ENCODE measurements around the gene CASKIN2.

CASKIN2 gene, protein sequence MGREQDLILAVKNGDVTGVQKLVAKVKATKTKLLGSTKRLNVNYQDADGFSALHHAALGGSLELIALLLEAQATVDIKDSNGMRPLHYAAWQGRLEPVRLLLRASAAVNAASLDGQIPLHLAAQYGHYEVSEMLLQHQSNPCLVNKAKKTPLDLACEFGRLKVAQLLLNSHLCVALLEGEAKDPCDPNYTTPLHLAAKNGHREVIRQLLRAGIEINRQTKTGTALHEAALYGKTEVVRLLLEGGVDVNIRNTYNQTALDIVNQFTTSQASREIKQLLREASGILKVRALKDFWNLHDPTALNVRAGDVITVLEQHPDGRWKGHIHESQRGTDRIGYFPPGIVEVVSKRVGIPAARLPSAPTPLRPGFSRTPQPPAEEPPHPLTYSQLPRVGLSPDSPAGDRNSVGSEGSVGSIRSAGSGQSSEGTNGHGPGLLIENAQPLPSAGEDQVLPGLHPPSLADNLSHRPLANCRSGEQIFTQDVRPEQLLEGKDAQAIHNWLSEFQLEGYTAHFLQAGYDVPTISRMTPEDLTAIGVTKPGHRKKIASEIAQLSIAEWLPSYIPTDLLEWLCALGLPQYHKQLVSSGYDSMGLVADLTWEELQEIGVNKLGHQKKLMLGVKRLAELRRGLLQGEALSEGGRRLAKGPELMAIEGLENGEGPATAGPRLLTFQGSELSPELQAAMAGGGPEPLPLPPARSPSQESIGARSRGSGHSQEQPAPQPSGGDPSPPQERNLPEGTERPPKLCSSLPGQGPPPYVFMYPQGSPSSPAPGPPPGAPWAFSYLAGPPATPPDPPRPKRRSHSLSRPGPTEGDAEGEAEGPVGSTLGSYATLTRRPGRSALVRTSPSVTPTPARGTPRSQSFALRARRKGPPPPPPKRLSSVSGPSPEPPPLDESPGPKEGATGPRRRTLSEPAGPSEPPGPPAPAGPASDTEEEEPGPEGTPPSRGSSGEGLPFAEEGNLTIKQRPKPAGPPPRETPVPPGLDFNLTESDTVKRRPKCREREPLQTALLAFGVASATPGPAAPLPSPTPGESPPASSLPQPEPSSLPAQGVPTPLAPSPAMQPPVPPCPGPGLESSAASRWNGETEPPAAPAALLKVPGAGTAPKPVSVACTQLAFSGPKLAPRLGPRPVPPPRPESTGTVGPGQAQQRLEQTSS (N-terminal part only)

GRCh38 chr17:75515496-75516254, at the start of gene CASKIN2:
TSS of gene CASKIN2 (minus strand) at chr17:75515537. CDS start at chr17:75513804, 1,733 bp downstream.
- peak; percentile 84 for DNase-seq

GRCh38 chr17:75565066-75565465, 49.7 kb upstream of the CASKIN2 start:
- DNase-seq: no peak

- no peak for DNase-seq
Measured at GRCh38 chr17:75564195-75564594, 48.9 kb upstream of the CASKIN2 start.

- DNase-seq: no peak
Measured at GRCh38 chr17:75563063-75563758, 47.9 kb upstream of the CASKIN2 start.

DNA sequence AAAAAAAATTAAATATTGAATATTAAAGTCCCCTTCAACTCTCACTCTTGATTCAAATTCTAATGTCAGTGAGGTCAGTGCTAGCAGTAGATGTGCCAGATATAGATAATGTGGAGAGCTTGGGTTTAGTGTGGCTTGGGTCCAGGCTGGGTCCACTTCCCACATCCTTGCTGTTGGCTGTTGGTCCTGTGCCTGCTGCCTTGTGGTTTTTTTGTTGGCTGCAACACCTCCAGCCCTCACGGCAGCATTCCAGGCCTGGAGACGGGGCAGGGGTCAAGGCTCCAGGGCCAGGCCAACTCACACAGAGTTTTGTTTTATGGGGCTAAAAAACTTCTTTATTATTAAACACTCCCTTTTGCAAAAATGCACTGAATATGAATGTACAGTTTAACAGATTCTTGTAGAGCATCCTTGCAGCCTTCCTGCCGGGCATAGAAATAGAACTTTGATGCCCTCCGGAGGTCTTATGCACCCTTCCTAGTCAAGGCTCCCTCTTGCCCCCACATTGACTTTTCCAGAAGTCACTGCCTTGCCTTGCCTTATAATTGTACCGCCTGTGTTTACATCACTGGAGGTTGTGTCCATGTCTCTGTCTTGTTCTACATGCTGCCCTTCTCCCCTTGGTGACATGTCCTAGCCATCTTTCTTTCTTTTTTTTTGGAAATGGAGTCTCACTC, 46.7 kb upstream of the CASKIN2 start:
- no peak for DNase-seq

DNA sequence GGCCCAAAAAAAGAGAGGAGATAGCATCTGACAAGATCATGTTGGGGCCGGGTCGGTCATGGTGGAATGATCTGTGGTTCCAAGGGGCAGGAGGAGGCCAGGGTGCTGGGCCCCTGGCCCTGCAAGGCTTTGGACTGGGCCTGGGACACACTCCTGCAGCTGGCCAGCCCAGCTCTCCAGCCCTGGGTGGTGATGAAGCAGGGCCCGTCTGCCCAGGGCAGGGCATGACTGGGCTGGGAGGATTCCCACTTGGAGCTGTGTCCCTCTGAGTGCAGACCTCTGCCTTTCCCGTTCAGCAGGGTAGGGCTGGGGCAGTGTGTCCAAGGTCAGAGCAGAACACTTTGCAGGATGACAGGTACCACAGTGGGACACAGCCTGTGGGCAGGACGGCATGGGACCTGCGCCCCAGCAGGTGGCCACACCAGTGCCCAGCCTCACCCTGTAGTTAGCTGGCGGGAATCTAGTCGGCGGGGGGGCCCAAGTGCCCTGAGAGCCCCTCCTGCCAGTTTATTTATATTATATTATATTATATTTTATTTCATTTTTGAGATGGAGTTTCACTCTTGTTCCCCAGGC, 44.7 kb upstream of the CASKIN2 start:
- no peak for DNase-seq

DNA sequence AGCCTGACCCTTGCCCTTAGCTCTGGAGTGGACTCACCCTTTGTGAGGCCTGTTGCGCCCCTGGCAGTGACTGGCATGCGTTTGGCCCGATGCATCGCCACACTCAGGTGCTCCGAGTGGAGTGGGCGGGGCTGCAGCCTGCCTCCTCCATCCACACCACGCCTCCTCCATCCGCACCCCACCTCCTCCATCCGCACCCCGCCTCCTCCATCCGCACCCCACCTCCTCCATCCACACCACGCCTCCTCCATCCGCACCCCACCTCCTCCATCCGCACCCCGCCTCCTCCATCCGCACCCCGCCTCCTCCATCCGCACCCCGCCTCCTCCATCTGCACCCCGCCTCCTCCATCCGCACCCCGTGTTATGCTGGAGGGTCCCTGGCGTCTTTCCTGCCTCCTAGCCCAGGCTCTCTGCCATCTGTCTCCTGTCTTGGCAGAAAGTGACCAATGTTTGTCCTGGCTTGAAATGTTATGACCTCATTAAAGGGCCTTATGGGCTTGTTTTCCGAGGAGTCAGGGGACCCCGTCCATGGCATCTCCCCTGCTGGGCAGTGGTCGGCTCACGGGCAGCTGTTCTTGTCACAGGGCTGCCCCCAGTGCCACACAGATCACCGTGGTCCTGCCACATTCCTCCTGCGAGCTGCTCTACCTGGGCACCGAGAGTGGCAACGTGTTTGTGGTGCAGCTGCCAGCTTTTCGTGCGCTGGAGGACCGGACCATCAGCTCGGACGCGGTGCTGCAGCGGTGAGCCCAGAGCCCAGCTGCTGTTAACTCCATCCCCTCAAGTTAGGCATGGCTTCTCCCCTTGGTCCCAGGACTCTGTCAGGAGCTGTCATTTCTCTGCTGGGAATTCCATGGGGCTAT, 43.6 kb upstream of the CASKIN2 start:
- no peak for DNase-seq

DNA sequence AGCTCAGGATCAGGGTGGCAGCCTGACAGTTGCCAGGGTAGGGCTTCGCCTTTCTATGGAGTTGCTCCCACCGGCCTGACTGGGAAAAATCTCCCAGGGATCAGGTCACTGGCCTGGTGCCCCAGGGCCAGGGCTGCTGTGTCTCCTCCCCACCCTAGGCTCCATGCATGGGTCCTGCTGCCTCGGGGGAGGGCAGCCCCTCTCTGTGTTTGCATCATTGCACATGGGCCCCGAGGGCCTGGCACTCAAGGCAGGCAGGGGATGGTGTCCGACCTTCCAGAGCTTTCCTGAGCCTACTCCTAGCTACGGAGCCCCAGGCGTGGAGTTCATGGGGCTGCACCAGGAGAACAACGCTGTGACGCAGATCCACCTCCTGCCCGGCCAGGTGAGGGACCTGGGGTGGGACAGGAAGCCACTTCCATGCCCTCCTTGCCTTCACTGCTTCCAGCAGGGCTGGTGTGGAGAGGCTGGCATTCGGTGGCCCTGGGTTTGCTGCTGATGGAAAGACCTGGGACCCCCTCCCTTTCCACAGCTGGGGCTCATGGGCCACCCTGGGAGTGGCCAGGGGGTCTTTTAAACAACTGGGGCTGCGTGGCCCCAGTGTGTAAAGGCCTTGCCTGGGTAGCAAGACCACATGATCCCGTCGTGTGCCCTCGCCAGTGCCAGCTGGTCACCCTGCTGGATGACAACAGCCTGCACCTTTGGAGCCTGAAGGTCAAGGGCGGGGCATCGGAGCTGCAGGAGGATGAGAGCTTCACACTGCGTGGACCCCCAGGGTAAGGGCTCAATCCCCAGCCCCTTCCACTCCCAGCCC, 42.7 kb upstream of the CASKIN2 start:
- DNase-seq: no peak

- DNase-seq: no peak
Measured at GRCh38 chr17:75557075-75557851, 41.9 kb upstream of the CASKIN2 start.

GRCh38 chr17:75555679-75556153, 40.4 kb upstream of the CASKIN2 start:
- DNase-seq: no peak

DNA sequence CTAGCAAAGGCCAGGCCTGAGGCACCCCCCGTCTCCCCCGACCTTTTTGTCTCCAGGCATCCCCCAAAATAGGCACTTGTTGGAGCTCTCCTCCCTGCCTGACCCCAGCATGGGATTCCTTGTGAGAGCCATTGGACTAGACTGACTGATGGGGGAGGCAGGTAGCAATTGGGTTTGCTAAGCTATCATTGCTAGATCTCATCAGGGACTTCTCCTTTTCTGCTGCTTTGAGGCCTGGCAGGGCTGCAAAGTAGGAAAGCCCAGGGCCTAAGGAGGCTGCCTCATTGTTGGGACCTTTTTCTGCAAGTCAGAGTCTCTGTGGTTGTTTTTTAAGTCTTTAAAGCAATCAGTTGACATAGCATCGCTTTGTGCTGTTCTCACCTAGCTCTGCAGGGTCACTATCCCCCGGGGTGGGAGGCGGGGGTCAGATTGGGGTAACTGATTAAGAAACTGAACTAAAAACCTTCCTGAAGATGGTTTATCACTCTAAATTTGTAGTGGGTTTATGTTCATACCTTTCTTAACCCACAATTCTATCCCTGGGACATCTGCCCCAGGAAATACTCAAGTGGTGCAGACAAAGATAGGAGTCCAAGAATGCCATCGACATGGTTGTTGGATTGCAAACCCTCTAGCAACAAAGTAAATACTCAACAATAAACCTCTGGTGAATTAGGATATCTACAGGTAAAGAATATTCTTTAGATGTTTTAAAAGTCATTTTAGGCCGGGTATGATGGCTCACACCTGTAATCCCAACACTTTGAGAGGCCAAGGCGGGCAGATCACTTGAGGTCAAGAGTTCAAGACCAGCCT, 38.2 kb upstream of the CASKIN2 start:
- no peak for DNase-seq

DNA sequence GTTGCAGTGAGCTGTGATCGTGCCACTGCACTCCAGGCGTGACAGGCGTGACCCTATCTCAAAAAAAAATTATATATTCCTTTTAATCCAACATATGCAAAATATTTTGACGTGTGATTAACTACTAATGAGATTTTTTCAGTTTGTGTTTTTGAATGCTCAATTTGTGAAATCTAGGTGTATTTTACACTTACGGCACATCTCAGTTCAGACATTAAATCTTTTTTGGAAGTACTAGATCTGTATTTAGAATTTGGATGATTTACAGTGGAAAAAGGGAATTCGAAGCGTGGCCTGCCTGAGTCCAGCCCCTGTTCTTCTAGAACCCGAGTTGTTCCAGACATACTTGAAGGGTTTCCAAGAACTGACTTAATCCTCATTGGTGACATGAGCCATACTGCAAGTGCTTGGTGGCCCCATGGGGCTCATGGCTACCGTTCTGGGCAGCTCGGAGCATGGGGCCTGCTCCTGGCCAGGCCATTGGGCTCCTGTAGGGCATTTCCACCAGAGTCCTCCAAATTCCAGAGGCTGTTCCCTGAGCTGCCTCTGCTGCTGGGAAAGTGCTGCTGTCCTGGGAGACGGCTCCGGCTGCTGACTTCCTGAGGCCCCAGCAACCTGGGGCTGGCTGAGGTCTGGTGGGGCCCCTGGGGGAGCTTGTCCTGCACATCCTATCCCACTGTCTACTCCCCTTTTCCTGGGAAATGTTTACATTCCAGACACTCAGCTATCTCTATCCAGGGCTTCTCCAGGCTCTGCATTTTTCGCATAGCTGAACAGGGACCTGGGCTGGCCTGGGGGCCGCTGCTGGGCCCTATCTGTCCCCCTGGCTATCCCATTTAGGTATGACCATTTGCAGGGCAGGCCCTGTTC, 37.3 kb upstream of the CASKIN2 start:
- no peak for DNase-seq

GRCh38 chr17:75551266-75551665, 35.9 kb upstream of the CASKIN2 start:
- DNase-seq: no peak

DNA sequence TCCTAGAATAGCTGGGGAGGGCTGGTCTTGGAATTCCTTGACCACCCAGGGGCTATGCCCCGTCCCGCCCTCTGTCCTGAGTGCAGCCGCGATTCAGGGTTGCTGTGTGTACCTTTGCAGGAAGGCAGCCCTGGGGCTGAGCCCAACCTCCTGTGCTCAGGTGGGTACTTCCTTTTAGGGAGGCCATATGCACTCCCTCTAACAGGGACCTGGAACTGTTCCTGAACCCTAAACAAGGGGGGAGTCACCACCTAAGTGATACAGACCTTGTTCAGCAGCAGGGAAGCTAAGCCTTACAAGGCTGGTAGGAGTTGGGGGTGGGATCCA, 34.8 kb upstream of the CASKIN2 start:
- DNase-seq: no peak

DNA sequence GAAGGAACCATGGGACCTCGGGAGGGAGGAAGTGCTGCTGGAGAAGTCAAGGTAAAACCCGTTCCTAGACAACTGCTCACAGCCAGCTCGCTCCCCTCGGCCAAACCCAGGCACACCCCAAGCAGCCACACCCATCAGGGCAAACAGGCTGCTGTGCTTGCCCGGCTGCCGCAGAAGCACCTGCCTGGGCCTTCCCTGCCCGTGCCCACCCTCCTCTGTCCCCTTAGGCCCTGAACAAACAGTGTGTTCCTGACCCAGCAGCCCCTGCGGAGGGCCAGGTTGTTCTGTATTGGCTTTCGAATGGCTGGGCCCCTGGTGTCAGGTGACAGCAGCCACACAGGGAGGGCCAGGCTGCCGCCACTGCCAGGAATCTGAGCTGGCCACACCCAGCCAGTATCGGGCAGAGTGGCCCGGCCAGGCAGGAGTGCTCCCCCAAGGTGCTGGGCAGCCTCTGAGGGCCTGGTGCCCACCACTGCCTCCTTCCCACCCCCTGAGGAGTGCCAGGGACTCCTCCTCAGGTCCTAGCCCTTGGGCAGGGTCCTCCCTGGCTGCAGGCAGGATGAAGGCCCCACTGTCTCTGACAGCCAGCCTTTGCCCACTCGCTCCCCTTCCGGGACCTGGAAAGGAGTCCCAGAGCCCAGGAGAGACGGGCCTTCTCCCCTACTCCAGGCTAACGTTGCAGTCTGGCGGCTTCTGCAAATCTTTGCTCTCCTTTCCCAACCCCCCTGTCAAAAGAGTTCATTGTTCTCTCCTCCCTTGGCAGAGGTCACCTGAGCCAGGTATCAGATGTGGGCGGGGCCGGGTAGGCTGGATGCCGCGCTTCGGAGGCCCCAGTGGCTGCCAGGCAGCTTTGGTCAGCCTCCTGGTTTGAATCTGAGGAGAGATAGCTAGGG, 34.2 kb upstream of the CASKIN2 start:
- DNase-seq: peak; percentile 95
